HCT116 (cell line): ENCODE measurements around the gene EVI5L. TPM values are rescaled to one million over a fixed set of nuclear protein-coding genes. Genes with fewer than 3 reads are reported as not detected.

Experiments used
- ATAC-seq: fragments of 200-7000 bp; cut with Tn5 transposase; 2 replicates; pipeline ENCODE4 v1.9.1; 2020; ENCODE audit warnings: mild to moderate bottlenecking, moderate library complexity
- BruUV-seq: library from RNA; stranded (reverse); fragments of 400-500 nt; replicated peaks from 2 replicates; lab custom pipeline; 2021; lab: Mats Ljungman, UMichigan
- CTCF ChIA-PET: fragments of 300-600 bp; sonication (Branson Sonifier 250); formaldehyde crosslinking; loops from one replicate; lab custom pipeline; 2021; ENCODE audit warnings: antibody characterized with exemption; lab: Charles Lee
- POLR2A ChIA-PET: fragments of 300-600, 350-600 bp; sonication (Branson Sonifier 250); formaldehyde crosslinking; loops from one replicate; lab custom pipeline; 2021; ENCODE audit warnings: antibody characterized with exemption; lab: Charles Lee
- RAD21 ChIA-PET, 2 experiments: fragments of 300-600 bp; sonication (Branson Sonifier 250); formaldehyde crosslinking; loops; one replicate each; lab custom pipeline; 2023; ENCODE audit warnings: low total read pairs in 2 of 2; ENCODE audit not compliant: uncharacterized antibody in 2 of 2, unreplicated experiment in 2 of 2, low non-redundant PET in 1 of 2; lab: Charles Lee
- DNase-seq: peaks from one replicate; pipeline ENCODE4 v3.0.0-alpha.2; 2010; ENCODE audit warnings: low read depth, low spot score
- H2AFZ ChIP-seq: fragments of 200-600 bp; shearing (Covaris generic), sonication (generic); 2 replicates; pipeline ENCODE4 v1.6.1; 2017; ENCODE audit warnings: low read depth, mixed run types, mixed read lengths, antibody characterized with exemption, low read length; ENCODE audit not compliant: poor library complexity, severe bottlenecking
- H3K27ac ChIP-seq: 2 replicates; pipeline ENCODE4 v1.5.1; 2012; ENCODE audit warnings: low read depth, low read length
- H3K27me3 ChIP-seq: fragments of 200-600 bp; sonication (generic); 2 replicates; pipeline ENCODE4 v1.6.1; 2016; ENCODE audit warnings: mixed run types, low read length, mixed read lengths; ENCODE audit not compliant: insufficient read depth
- H3K36me3 ChIP-seq, 2 experiments: fragments of 200-500 bp in 1 of 2; fragments of 200-600 bp in 1 of 2; sonication (Bioruptor generic) in 1 of 2; sonication (generic) in 1 of 2; 2 replicates each; pipeline versions ENCODE4 v1.5.1 to v1.6.1; 2014 to 2016; ENCODE audit warnings: low read length in 2 of 2, inconsistent platforms in 1 of 2, mixed read lengths in 1 of 2, mixed run types in 1 of 2; ENCODE audit not compliant: insufficient read depth in 2 of 2, control insufficient read depth in 1 of 2
- H3K4me1 ChIP-seq, 2 experiments: fragments of 200-600 bp in 1 of 2; sonication (generic) in 1 of 2; 2 replicates each; pipeline versions ENCODE4 v1.5.1 to v1.6.1; 2012 to 2017; ENCODE audit warnings: low read length in 2 of 2, inconsistent platforms in 1 of 2, mild to moderate bottlenecking in 1 of 2, mixed read lengths in 1 of 2, mixed run types in 1 of 2, moderate library complexity in 1 of 2; ENCODE audit not compliant: insufficient read depth in 2 of 2, control insufficient read depth in 1 of 2
- H3K4me2 ChIP-seq: fragments of 200-600 bp; sonication (generic); 2 replicates; pipeline ENCODE4 v1.6.1; 2017; ENCODE audit warnings: mixed run types, low read length, mixed read lengths
- H3K4me3 ChIP-seq, 2 experiments: fragments of 200-600 bp in 1 of 2; sonication (generic) in 1 of 2; replicated peaks in 1 of 2; 2 replicates each; pipeline ENCODE4 v1.5.1; 2011 to 2016; ENCODE audit warnings: low read length in 2 of 2, control low read depth in 1 of 2, low read depth in 1 of 2, mild to moderate bottlenecking in 1 of 2, mixed read lengths in 1 of 2, mixed run types in 1 of 2
- H3K79me2 ChIP-seq: fragments of 200-600 bp; sonication (generic); 2 replicates; pipeline ENCODE4 v1.6.1; 2017; ENCODE audit warnings: mild to moderate bottlenecking, mixed run types, low read length, moderate library complexity, mixed read lengths; ENCODE audit not compliant: insufficient read depth
- H3K9ac ChIP-seq: fragments of 200-600 bp; sonication (generic); 2 replicates; pipeline ENCODE4 v1.6.1; 2016; ENCODE audit warnings: low read length, mixed read lengths
- H3K9me2 ChIP-seq: fragments of 200-600 bp; sonication (generic), shearing (Covaris generic); 2 replicates; pipeline ENCODE4 v1.6.1; 2017; ENCODE audit warnings: mixed run types, mild to moderate bottlenecking, moderate library complexity; ENCODE audit not compliant: insufficient read depth
- H3K9me3 ChIP-seq, 2 experiments: fragments of 200-500 bp in 1 of 2; fragments of 200-600 bp in 1 of 2; sonication (Bioruptor generic) in 1 of 2; sonication (generic) in 1 of 2; 2 replicates each; pipeline ENCODE4 v1.6.1; 2014 to 2017; ENCODE audit warnings: low read length in 2 of 2, mixed read lengths in 2 of 2, inconsistent platforms in 1 of 2, low read depth in 1 of 2, mild to moderate bottlenecking in 1 of 2, mixed run types in 1 of 2, moderate library complexity in 1 of 2; ENCODE audit not compliant: control insufficient read depth in 1 of 2, insufficient read depth in 1 of 2
- H4K20me1 ChIP-seq: fragments of 200-600 bp; sonication (generic), shearing (Covaris generic); 2 replicates; pipeline ENCODE4 v1.6.1; 2017; ENCODE audit warnings: mixed run types, mild to moderate bottlenecking, moderate library complexity; ENCODE audit not compliant: insufficient read depth
- FOSL1 ChIP-seq: IDR thresholded peaks from 2 replicates; pipeline ENCODE4 v1.6.1; 2012; ENCODE audit warnings: low read depth
- POLR2AphosphoS5 ChIP-seq: IDR thresholded peaks from 2 replicates; pipeline ENCODE4 v1.6.1; 2011; ENCODE audit warnings: mild to moderate bottlenecking, low read depth, low read length, moderate library complexity
- RAD21 ChIP-seq: IDR thresholded peaks from 2 replicates; pipeline ENCODE4 v1.6.1; 2012; ENCODE audit warnings: low read depth, mild to moderate bottlenecking
- ZFX ChIP-seq: fragments of 450-650 bp; IDR thresholded peaks from 2 replicates; pipeline ENCODE4 v1.6.1; 2017
- intact Hi-C: fragments of 100-400 bp; cut with micrococcal nuclease; formaldehyde crosslinking; loops from 2 replicates; pipeline ENCODE4 v1.10.0; 2022
- total RNA-seq: library from RNA; stranded (reverse); gene quantifications from one replicate; pipeline ENCODE4 v1.2.1, GENCODE V29; 2021; ENCODE audit not compliant: unreplicated experiment

Gene EVI5L
- total RNA-seq, 1 experiment from 2014 or later: 15.0 TPM

DNA sequence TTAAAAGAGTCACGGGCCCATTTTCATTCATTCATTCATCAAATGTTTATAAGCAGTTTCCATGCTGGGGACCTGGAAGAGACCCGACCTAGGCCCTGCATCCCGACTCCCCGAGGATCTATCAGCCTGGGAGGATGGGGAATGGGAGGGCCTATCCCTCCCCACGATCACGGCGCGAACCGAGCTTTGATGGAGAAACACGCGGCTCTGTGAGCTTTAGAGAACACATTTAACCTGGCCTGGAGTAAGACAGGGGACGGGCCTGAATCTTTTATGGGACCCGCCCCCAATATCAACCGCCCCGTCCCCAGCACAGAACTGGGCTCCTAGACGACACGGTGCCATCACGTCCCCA is 875 bp upstream of the EVI5L start:
- no peaks in the 10 kb centered on the region for H3K27me3 ChIP-seq
- intact Hi-C loops: no loop called here
- POLR2A ChIA-PET: interaction anchor here (1.0 kb wide), 1 partner anchor 23 kb away, joined by 3 read pairs; no protein-coding TSS in a partner anchor
- CTCF ChIA-PET: no interaction called here
- no peaks in the 10 kb centered on the region for H3K79me2 ChIP-seq
- RAD21 ChIA-PET: no interaction called here
- peak overlapping the region; percentile 20 for H2AFZ ChIP-seq
- H4K20me1 ChIP-seq: no peaks in the 10 kb centered on the region
- TF ChIP-seq RAD21: no peak
- TF ChIP-seq POLR2AphosphoS5: peak; percentile 72
- peak overlapping the region; percentile 87 for H3K4me2 ChIP-seq
- ATAC-seq (no peak), DNase-seq (no peak)
- no peaks in the 10 kb centered on the region for H3K9me3 ChIP-seq
- TSS peak; percentile 76 for BruUV-seq
- H3K36me3 ChIP-seq: no peaks in the 10 kb centered on the region
- peaks cover 37 to 47% of the 10 kb centered on the region in 2 experiments for H3K4me1 ChIP-seq
- H3K9ac ChIP-seq: peak overlapping the region; percentile 53
- peak overlapping the region; percentile 31 for H3K27ac ChIP-seq
- peak overlapping the region; percentile 37 to 61 for H3K4me3 ChIP-seq
- no peaks in the 10 kb centered on the region for H3K9me2 ChIP-seq

DNA sequence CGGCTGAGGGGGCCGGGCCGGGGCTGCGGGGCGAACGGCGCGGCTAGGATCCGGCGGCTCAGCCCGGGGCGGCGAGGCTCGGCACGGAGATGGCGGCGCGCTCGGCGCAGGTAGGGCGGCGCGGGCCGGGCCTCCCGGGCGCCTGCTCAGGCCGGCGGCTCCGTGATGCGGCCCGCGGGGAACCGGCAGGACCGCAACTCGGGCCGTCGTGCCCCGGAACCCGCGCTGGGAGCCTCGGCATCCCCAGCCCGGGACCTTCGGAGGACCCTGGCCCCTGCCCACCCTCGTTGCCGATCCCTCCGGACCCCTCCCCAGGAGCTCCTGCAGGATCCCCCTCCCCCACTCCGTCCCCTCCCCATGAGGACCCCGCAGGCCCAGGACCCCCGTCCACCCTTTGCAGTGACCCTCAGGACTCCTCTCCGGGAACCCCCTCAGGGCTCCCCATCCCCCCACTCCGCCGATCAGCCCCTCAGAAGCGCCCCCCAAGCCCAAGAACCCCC is 304 bp downstream of the EVI5L start:
- Histone ChIP-seq H4K20me1 (no peaks in the 10 kb centered on the region), H3K9me2 (no peaks in the 10 kb centered on the region), H3K9ac (peak overlapping the region; percentile 60), H3K4me3 (peak overlapping the region; percentile 61), H3K79me2 (no peaks in the 10 kb centered on the region; the same call in 1 of the 2 replicates), H3K27me3 (no peaks in the 10 kb centered on the region), H3K9me3 (no peaks in the 10 kb centered on the region), H2AFZ (no peak overlapping the region), H3K36me3 (no peaks in the 10 kb centered on the region), H3K27ac (no peak overlapping the region), H3K4me1 (peaks cover 45 to 59% of the 10 kb centered on the region in 2 experiments), H3K4me2 (peak overlapping the region; percentile 87)
- BruUV-seq: no TSS peak
- CTCF ChIA-PET: interaction anchor here (1.8 to 2.2 kb wide), 2 partner anchors 22 to 262 kb away, joined by 10 to 15 read pairs; no protein-coding TSS in a partner anchor
- RAD21 ChIA-PET: no interaction called here
- intact Hi-C loops: no loop called here
- ATAC-seq: peak; percentile 5
- TF ChIP-seq ZFX (0 out of 2 replicates have a peak, but pooled peaks have one; percentile 26), FOSL1 (no peak)
- DNase-seq: no peak
- POLR2A ChIA-PET: no interaction called here
